DMS114 treated with DMSO at 0.1 percent for 48 hours (cell line): ENCODE data around the gene DCUN1D2.

Experiments
- DNase-seq: peaks from one replicate; lab custom pipeline; 2025; ENCODE audit not compliant: unreplicated experiment; lab: John Stamatoyannopoulos, UW

Gene DCUN1D2

DNA sequence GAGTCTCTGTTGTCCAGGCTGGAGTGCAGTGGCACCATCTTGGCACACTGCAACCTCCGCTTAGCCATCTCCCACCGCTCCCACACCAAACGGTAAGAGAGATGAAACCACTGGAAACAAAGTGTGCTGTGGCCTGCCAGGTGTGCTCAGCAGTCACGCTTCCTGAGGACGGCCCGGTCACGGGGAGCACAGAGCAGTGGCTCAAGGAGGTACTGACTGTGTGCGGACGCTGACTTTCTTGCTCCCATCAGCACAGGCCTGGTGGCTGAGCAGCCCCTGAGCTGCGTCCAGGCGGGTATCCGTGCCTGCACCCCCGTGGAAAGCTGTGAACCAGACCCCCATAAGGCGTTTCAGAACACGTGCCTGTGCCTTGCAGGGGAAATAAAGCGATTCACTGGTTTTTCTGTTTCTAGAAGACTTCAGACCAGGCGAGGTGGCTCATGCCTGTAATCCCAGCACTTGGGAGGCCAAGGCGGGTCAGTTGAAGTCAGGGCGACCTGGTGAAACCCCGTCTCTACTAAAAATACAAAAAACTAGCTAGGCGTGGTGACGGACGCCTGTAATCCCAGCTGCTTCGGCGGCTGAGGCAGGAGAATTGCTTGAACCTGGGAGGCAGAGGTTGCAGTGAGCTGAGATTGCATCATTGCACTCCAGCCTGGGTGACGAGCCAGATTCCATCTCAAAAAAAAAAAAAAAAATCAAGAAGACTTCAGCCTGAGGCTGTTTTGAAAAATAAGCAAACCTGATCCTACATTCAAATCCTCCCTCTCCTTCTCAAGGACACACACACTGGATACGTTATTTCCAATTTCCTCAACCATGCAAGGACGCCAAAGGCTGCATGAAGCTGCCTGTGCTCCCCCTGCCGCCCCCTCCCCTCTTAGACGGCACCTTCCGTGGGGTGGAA lies 62.7 kb downstream of the DCUN1D2 start:
- no peak for DNase-seq

DNA sequence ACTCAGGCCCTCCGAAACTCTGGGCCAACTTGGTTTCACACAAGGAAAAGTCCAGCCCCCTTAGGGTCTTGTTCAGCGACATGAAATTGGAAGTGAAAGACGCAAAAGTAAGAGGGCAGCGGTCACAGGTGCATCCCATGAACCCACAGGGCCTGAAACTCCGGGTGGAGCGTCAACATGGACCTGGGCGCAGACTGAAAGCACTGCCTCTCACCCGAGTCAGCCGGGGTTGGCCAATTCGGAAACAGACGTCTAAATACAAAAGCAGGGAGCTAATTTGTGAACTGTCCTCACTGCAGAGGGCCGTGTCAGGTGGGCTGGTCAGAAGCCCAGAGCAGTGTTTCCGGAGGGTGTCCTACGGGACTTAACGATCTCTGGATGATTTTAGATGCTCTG lies 63.9 kb downstream of the DCUN1D2 start:
- DNase-seq = no peak

DNA sequence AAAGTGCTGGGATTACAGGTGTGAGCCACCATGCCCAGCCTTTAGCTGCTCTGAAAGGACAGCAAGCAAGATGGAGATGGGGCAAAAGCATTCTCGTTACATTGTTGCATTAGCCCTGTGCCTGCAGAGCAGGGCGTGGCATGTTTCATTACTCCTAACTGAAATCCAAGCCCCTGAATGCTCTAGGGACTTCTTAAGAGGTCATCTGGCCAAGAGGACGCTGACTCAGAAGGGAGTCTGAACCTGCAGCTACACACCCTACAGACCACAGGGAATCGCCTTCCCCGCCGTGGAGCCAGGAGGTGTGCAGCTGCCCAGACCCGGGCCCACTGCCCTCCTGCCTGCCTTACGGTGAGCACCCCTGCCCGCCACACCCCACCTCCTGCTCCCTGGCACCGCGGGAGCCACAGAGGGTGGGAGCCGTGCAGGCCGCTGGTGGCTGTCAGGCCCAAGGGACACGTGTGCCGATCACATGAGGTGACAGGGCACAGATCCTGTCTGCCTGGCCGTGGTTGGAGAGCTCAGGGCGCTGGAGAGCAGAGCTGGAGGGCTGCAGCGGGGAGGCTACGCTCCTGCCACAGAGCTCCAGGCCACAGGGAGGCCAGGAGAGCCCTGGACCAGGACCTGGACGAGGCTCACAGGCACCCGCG lies 64.4 kb downstream of the DCUN1D2 start:
- no peak for DNase-seq

DNA sequence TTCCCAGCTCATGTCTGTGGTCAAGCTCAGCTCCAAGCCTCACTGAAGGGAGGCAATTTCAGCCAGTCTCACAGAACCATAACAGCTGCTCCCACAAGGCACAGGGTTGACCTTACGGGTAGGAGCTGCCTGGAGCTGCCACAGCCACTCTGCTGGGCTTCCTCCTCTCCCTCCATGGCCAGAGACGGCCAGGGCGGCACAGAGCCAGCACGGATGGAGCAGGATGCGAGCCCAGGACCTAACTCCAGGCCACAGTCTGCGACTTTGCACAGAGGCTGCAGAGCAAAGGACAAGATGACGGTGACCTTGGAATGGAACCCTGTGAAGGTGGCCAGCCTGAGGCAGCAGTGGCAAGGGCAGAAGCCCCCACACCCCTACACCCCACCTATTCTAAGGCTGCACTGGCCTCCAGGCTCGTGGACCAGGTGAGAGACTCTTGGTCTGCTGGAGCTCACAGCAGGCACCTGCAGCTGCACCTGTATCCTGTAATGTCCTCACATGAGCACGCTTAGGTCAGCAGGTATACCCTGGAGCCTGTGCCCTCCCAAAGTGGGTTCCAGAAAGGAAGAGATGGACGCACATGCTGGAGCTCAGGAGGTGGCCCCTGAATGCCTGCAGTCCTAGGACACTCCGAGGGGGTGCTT lies 66.9 kb downstream of the DCUN1D2 start:
- no peak for DNase-seq

DNA sequence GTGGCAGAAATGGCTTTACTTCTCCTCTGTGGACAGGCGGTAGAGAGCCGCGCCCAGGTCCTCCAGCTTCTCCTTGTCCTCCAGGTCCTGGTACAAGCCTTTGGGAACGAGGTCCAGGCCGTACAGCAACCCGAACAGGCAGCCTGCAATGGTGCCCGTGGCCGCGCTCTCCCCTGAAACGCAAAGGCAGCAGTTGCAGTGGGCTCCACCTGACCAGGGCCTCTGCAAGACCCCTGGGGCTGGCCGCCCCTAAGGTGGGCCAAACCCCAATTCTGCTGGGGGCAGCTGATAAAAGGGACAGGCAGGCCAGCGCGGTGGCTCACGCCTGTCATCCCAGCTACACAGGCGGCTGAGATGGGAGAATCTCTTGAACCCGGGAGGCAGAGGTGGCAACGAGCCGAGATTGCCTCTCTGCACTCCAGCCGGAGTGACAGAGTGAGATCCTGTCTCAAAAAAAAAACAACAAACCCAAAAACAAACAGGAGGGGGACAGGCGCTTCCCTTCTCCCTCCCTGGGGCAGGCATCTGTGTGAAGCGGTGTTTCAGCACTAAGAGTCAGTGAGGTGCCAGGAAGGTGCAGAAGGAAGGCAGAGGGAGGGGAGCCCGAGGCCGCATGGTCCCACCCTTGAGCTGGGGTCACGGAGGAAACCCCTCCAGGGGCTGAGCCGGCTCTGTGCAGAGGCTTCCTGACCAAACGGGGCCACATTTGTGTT lies 67.5 kb downstream of the DCUN1D2 start:
- DNase-seq = no peak

DNA sequence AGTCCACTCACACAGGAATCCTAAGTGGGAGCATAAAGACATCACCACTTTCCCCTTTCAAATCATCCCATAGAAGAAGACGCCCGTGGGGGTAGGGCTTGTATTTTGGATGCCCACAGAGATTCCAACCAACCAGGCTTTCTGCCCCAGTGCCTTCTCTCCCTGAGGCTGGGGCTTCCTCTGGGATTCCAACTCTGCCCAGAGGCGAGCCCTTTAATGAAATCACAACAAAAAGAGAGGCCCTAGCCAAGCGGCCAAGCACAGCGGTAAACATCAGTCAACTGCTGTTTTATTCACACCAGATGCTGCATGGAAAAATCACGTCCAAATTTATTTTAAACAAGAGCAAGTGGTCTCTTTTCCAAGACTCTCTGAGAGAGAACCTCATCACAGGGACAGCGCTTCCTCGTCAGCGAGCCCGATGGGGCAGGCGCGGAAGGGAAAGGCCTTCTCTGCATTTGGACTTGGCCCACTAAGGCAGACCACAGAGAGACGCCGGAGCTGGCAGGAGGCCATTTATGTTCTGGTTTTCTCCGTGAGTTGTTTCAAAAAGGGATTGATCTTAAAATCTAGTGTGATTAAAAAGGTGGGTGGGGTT lies 68.7 kb downstream of the DCUN1D2 start:
- no peak for DNase-seq

DNA sequence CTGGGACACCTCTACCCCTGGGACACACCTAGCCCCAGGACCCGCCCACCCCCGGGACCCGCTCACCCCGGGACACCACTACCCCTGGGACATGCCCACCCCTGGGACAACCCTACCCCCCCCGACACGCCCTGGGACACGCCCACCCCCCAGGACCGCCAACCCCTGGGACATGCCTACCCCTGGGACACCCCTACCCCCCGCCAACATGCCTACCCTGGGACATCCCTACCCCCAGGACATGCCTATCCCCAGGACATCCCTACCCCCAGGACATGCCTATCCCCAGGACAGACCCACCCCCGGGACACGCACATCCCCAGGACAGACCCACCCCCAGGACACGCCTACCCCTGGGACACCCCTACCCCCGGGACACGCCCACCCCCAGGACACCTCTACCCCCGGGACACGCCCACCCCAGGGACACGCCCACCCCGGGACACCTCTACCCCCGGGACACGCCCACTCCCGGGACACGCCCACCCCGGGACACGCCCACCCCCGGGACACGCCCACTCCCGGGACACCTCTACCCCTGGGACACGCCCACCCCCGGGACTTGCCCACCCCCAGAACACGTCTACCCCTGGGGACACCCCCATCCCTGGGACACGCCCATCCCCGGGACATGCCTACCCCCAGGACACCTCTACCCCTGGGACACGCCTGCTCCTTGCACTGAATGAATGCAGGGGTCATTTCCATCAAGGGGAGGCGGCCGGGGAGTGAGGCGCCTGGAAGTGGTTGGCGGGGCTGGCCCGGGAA lies 69.5 kb downstream of the DCUN1D2 start:
- DNase-seq = no peak

DNA sequence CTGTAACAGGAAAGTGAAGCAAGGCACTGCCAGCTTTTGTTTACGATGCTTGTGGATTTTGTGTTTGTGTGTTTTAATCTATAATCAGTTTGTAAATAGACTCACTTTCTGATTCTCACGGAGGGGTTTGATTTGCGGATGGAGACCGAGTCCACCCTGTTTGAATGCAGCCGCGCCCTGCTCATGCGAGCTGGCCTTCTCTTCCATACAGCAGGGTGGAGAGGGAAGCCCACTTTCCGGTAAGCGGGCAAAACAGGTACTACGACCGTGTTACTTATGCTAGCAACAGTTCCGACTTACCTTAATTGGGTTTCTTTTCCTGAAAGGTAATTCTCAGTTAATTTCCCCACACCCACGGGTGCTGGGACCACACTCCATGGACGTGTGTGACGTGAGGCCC lies 70.3 kb downstream of the DCUN1D2 start:
- no peak for DNase-seq

DNA sequence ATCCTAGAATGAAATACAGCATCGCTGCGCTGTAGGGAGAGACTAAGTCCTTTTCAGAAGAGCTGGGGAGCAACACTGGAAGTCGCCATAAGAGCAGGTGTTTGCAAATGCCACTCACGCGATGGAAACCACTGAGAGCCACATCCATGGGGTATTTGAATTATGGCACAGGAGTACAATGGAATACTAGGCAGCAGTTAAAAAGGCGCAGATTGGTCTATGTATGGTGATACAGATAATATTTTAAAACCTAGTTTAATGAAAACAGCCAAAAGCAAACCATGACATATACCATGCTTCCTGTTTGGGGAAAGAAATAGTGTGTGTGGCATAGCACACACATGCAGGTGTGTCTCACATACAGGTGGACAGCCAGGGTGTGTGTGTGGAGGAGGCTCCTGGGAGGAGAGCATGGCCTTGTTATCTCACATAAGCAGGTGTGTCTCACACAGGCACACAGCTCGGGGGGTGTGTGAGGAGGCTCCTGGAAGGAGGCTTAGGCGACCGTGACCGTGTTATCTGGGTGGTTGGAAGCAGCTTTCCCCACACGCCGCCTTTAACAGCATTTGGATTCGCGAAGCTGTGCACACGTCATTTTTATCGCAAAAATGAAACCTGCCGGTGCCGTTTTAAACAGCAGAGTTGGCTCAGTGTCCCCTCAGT lies 70.8 kb downstream of the DCUN1D2 start:
- DNase-seq = no peak

DNA sequence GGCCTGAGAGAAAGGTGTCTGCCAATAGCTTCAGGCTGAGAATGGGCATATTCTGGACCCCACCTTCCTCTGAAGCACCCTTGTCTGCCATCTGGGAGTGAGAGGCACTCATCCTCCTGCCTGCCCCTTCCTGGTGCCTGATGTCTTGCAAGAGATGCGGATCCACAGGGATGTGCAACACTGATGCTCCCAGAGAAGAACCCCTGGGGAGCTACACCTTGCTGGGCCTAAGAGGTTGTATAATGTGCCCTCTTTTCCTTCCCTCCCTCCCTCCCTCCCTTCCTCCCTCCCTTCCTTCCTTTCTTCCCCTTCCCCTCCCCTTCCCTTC lies 71.8 kb downstream of the DCUN1D2 start:
- no peak for DNase-seq

DNA sequence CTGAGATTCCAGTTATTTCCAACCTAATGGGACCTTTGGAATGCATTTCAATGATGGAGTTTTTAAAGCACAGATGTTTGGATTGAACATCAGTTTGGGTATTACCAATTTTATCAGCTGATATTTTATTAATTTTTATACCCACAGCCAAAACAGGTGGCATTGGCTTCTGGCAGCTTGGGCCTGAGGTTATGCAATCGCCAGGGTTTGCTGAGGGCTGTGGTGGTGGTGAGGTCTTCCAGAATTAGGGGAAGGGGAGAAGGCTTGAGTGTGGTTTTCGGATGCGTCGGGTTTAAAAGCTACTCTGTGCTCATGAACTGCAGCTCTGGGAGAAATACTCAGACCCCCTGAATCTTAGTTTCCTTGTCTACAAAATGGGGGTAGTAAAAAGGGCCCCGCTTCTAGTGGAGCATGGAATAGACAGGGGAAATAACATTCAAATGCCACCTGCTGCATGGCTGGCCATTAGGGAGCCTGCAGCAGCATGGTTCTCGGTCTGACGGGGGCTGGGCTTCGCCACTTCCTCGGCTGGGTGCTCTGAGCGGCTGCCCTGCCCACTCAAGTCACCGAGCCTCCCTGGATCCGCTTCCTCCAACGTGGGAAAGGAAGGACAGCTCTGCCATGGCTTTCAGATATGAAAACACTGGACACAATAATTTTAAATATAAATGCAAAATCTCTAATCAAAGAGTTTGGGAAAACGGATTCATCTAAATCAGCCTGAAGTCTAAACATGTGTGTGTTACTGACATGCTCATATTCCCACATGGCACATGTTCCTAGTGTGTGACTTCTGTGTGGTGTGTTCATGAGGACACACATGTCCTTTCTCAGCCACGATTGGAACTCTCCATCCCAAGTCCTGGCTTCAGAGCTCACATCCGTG lies 72.4 kb downstream of the DCUN1D2 start:
- DNase-seq = no peak

DNA sequence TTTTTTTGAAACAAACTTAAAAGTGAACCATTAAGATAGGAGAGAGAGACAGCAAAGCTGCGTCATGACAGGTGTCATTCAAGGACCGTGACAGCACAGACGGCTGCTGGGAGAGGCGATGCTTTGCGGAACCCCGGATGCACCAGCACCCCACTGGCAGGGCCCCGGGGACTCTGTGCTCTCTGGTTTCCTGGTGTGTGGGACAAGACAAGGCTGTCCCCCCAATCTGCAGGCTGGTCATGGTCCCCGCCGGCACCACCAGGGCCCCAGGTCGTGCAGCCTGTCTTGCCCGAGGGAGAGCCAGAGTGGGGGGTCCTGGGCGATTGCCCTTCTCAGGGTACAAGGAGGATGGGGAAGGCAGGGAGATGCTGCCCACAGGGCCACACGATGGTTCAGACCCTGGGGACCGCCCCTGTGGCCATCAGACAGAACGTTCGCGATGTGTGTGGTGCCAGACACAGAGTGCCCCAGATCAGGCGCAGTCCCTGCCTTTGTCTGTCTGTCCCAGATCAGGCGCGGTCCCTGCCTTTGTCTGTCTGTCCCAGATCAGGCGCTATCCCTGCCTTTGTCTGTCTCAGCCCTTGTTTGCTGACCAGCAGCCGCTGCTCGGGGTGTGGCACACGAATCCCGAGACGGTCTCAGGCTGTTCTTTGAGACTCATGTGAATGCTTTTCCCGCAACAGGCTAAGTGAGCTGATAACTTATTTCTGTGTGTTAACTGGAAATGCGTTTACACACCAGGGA lies 73.3 kb downstream of the DCUN1D2 start:
- no peak for DNase-seq

DNA sequence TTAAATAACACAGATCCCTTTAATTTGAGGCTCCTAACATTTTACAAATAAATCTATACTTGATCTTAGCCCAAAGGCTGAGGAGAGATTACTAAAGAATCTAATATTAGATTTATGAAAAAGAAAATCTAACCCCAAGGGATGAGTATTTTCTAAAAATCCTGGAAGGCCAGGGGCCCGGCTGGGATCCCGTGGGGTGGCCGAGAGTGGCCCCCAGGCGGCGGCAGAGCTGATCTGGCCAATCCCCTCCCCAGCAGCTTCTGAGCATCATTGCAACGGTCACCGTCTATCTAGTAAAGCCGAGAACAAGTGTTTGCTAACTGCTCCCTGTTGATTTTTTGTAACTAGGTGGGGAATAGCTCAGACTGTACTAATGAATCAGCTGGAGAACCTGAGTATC lies 74.7 kb downstream of the DCUN1D2 start:
- no peak for DNase-seq

DNA sequence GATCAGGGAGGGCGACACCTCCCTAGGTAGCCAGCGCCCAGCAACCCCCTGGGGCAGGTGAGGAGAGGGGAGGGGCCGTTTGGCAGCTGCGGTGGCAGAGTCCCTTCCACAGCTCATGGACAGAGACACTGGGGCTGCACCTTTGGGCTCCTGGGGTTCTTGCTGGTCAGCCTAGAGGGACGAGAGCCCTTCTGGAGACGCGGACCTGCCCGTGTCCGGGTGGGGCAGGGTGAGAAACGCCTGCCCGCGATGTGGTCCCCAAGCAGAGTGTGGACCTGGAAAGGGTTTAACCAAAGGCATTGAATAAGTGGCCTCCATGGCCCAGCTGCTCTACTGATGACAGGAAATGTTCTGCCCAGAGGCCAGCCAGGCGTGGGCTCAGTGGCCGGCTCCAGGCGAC lies 75.5 kb downstream of the DCUN1D2 start:
- DNase-seq = no peak

DNA sequence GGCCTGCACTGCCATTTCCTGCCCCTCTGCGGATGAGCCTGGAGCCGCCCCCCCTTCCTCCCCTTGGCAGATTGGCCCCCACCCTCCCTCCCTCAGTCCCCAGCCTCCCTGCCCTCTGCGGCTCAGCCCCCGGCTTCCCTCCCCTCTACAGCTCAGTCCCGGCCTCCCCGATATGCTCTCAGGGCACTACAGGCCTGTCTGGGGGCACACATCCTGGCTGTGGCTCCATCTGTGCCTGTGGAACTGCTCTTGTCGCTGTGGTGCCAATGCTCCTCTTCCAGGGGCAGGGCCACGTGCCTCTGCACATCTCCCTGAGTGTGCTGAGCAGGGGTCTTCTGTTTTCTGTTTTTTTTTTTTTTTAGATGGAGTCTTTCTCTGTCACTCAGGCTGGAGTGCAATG lies 76.2 kb downstream of the DCUN1D2 start:
- no peak for DNase-seq

DNA sequence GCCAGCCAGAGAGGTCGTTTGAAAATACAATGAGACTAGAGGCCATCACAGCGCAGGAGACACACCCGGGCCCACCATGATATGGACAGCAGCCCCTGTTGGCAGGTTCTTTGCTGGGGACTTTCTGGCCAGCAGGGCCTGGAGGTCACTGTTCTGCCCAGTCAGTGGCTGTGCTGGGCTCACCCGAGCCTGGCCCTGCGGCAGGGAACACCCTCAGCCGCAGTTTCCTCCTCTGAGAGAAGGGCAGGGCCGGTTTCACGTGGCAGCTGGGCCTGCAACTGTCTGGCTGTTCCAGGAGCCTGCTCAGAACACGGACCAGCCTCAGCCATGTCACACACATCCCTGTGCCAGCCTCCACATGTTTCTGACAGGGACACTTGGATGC lies 76.6 kb downstream of the DCUN1D2 start:
- no peak for DNase-seq

DNA sequence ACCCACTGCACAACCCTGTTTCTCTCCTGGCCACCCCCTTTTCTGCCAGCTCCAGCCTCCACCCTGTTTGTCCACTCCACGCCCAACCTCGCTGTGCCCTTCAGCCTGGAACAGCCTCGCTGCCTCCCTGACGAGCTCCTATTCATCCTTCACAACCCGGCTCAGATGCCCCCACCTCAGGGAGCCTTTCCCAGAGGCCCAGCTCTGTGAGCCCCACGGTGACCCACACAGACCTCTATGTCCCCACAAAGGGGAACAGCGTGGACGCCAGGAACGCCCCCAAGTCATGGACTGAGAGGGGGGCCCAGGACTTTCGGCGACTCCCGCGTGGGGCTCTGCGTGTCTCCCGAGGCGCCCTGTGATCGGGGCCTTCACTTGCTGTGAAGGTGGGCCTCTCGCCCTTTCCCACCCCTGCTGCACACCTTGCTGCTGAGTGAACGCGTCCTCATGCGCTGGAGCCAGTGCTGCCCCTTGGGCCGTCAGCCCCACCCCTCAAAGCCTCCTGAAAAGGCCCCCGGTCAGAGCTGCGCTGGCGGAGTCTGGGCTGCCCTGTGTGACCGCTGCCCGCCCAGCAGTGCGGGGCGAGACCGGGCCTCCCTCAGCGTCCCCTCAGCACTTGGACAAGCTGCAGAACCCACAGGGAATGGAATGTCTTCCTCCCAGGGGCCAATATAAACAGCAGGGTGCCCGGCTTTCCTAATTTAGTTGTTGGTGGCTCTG lies 77.2 kb downstream of the DCUN1D2 start:
- no peak for DNase-seq

DNA sequence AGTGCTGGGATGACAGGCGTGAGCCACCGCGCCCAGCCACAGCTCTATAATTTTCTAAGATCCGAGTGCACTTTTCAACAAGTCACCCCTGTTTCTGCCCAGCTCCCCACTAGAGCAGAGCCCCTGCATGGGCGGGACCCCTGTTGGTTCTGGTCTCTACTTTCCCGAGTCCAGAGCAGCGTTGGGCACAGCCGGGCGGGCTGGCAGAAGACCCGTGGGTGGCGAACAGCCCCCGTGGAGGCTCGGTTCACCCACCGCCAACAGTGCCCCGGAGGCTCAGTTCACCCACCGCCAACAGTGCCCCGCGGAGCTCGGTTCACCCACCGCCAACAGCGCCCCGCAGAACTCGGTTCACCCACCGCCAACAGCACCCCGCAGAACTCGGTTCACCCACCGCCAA lies 78.1 kb downstream of the DCUN1D2 start:
- DNase-seq = no peak
